GDM1 (cell line): ENCODE measurements around the gene CD151.

Experiments used
- DNase-seq: peaks from one replicate; lab custom pipeline; 2025; lab: John Stamatoyannopoulos, UW

The CD151 gene

DNA sequence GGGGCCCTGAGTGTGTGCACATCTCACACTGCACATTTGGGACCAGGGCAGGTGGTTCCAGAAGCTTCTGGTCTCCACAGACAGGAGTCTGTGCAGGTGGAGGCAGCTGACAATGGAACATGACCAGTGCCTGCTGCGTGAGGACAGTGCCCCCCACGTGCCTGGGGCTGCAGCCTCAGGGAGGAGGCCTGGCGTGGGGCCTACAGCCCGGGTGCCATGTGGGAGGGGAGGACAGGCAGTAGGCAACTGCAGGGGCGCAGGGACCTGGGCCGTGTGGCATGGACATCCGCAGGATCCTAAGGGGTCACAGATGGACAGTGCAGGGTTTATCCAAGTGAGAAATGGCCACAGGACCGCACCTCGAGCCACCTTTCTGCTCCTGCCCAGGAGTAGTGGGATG is 38.7 kb downstream of the CD151 start:
- no peak for DNase-seq

DNA sequence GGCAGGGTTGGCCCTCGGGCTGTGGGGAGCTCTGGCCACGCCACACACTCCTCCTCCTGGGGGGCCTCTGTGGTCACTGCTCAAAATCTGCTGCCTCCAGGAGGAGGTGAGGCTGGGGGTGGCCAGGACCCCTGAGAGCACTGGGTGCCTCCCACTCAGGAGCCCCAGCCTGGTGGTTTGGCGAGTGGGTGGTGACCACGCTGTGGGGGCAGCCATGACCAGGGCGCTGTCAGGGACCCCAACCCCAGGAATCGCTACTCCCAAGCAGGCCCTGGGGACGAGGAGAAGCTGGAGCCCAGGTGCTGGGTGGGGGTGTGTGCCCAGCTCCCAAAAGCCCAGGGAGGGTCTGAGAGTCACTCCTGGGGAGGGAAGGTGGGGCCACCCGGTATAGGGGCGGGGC is 40.0 kb downstream of the CD151 start:
- DNase-seq: no peak

DNA sequence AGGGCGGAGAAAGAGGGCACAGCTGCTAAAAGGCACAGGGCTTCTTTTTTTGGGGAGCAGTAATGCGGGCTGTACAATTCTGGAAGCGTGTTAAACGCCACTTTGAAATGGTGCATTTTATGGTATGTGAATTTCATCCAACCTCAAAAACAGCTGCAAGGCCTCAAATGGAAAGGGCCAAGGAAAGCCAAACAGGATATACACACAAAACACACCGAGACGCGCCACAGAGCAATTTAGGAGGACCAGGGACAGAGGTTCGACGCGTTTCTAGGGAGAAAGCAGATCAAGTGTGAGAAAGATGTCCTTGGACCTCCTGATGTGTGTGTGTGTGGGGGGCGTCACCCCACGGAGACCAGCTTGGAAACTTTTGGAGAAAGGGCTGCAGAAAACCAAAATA is 41.0 kb downstream of the CD151 start:
- DNase-seq: no peak

DNA sequence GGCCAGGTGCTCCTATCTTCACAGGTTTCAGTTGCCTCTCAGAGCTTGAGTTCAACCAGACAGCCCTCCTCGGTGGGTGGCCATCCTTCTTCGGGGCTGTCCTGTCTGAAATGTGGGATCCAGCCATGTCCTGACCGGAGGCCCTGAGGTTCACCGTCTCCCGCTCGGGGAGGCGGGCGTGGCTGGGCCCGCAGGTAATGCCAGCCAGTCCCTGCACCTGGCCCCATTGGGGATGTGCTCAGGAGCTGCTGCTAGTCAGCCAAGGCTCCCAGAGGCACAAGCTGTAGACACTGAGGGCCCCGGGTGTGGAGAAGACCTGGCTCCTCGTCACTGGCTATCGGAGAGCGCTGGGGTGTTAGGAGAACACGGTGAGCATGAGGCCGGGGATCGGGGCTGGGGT is 42.5 kb downstream of the CD151 start:
- no peak for DNase-seq

- no peak for DNase-seq
Observed at GRCh38 chr11:875769-876301, 43.1 kb downstream of the CD151 start.

GRCh38 chr11:876545-876944 is 43.8 kb downstream of the CD151 start:
- DNase-seq: no peak

DNA sequence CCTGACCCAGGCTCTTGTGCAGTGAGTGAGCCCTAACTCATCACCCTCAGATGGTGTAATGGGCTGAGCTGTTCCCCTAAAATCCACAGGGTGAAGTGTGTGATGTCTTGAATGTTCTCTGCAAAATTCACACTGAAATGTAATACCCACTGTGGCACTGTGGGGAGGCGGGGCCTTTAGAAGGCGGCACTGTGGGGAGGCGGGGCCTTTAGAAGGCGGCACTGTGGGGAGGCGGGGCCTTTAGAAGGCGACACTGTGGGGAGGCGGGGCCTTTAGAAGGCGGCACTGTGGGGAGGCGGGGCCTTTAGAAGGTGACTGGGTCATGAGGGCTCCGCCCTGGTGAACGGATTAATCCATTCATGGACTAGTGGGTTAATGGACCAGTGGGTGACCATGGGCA is 44.8 kb downstream of the CD151 start:
- no peak for DNase-seq

- DNase-seq: no peak
Observed at GRCh38 chr11:880447-880846, 47.7 kb downstream of the CD151 start.

- no peak for DNase-seq
Observed at GRCh38 chr11:882596-882995, 49.8 kb downstream of the CD151 start.

- DNase-seq: no peak
Observed at GRCh38 chr11:883527-883926, 50.8 kb downstream of the CD151 start.

GRCh38 chr11:884578-885070 is 51.9 kb downstream of the CD151 start:
- DNase-seq: no peak

- DNase-seq: no peak
Observed at GRCh38 chr11:886568-886967, 53.8 kb downstream of the CD151 start.

DNA sequence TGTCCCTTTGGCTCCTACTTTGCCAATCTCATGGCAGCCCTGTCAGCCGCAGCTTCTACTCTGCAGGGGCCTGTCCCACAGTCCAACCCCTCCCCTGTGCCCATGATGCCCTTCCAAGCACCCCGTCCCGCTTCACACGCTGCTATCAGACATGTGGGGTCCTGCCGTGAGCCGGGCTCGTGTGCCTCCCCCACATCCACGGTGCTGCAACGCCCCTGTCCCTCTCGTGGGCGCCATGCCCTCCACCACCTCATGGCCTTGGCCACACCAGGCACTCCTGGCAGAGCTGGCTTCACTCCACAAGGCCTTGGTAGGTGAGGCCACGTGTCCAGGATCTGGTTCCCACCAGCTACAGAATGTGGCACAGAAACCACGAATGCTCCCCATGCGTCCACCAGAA is 54.8 kb downstream of the CD151 start:
- DNase-seq: no peak
